ENCODE measurements around the gene IL18RAP.

The IL18RAP gene

DNA sequence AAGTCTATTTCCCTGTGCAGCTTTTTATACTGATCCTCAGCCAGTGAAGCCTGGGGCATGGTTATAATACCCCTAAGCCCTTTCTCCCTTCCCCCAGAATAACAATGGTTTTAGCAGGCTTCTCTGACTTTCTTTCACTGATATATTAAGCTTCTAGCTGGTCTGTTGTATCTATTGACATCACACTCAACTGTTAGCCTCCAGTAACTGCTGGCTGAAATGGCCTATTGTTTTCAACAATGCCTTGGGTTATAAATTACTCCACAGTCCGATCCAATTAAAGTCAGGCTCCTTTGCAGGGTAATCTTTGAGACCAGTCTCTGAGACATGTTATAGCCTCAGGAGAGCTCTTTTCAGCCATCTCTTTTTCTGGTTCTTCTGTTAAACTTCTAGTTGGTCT lies 47.2 kb downstream of the IL18RAP start:
- Histone ChIP-seq H3K4me1 (no peaks in the 10 kb centered on the region), H3K4me3 (ENCODE audit: low read depth, low read length) (no peak overlapping the region), H3K27me3 (no peaks in the 10 kb centered on the region), H3K9me3 (no peaks in the 10 kb centered on the region), H3K36me3 (no peaks in the 10 kb centered on the region)
- TF ChIP-seq, protein P1, sequence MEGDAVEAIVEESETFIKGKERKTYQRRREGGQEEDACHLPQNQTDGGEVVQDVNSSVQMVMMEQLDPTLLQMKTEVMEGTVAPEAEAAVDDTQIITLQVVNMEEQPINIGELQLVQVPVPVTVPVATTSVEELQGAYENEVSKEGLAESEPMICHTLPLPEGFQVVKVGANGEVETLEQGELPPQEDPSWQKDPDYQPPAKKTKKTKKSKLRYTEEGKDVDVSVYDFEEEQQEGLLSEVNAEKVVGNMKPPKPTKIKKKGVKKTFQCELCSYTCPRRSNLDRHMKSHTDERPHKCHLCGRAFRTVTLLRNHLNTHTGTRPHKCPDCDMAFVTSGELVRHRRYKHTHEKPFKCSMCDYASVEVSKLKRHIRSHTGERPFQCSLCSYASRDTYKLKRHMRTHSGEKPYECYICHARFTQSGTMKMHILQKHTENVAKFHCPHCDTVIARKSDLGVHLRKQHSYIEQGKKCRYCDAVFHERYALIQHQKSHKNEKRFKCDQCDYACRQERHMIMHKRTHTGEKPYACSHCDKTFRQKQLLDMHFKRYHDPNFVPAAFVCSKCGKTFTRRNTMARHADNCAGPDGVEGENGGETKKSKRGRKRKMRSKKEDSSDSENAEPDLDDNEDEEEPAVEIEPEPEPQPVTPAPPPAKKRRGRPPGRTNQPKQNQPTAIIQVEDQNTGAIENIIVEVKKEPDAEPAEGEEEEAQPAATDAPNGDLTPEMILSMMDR (IDR thresholded peaks at IDR 0.05; ENCODE audit: low read depth, low read length), result no peak
- DNase-seq, result no peak

DNA sequence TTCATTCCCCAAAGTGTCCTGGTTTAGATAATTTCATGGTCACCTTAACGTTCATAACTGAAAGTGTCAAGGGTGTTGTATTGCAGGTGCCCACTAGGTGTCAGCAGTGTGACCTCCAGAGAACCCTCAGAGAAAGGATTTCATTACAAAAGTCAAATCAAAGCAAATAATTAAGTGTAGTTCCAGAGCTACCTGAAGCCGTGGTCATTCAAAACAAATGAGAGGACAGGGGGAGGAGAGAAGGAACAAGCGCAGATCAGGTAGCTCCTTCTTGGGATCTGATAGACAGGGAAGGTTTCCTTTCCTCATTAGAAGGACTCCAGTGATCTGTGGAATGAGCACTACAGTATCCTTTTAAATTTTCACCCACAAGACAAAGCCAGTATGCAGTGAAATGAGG lies 50.1 kb downstream of the IL18RAP start, which contains the start of gene SLC9A4:
Gene SLC9A4, plus strand, starts transcription at position 207 of the 400 bp plus-strand sequence. CDS start 534 bp downstream, outside the sequence.
- Histone ChIP-seq H3K4me1 (no peaks in the 10 kb centered on the region), H3K9me3 (no peaks in the 10 kb centered on the region), H3K4me3 (ENCODE audit: low read depth, low read length) (no peak within 1 kb of the TSS), H3K36me3 (no peaks in the 10 kb centered on the region), H3K27me3 (no peaks in the 10 kb centered on the region)
- TF ChIP-seq, protein P1 (IDR thresholded peaks at IDR 0.05; ENCODE audit: low read depth, low read length), result peak; percentile 73
- peak; percentile 10 for DNase-seq

DNA sequence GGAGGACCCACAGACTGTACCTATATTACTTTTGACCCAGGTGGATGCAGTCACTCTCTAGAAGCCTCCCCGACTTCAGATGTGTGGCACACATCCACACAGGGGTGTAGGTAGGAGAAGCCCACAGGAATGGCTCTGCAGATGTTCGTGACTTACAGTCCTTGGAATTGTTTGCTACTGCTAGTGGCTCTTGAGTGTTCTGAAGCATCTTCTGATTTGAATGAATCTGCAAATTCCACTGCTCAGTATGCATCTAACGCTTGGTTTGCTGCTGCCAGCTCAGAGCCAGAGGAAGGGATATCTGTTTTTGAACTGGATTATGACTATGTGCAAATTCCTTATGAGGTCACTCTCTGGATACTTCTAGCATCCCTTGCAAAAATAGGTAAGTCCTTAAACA lies 50.7 kb downstream of the IL18RAP start:
- Histone ChIP-seq H3K27me3 (no peaks in the 10 kb centered on the region), H3K4me3 (ENCODE audit: low read depth, low read length) (no peak overlapping the region), H3K36me3 (no peaks in the 10 kb centered on the region), H3K4me1 (no peaks in the 10 kb centered on the region), H3K9me3 (no peaks in the 10 kb centered on the region)
- TF ChIP-seq, protein P1 (IDR thresholded peaks at IDR 0.05; ENCODE audit: low read depth, low read length), result no peak
- no peak for DNase-seq

DNA sequence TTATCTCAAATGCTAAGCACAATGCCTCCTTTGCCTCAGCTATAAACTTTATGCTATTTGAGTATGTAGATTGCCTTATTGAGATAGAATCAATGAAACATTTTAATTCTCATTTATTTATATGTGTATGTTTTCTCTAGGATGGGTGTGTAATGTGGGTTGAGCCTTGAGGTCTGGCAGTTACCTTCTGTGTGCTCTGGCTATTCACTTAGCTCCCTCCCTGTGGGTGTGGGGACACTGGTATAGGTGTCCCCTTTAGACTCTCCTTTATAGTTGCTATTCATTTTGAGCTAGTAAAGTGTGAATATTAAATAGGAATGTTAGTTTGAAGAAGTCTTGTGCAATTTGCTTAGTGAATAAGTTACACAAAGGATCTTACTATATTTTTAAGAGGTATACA lies 51.8 kb downstream of the IL18RAP start:
- TF ChIP-seq, protein P1 (IDR thresholded peaks at IDR 0.05; ENCODE audit: low read depth, low read length), result no peak
- DNase-seq, result no peak
- Histone ChIP-seq H3K36me3 (no peaks in the 10 kb centered on the region), H3K4me1 (no peaks in the 10 kb centered on the region), H3K9me3 (no peaks in the 10 kb centered on the region), H3K27me3 (no peaks in the 10 kb centered on the region), H3K4me3 (ENCODE audit: low read depth, low read length) (no peak overlapping the region)

DNA sequence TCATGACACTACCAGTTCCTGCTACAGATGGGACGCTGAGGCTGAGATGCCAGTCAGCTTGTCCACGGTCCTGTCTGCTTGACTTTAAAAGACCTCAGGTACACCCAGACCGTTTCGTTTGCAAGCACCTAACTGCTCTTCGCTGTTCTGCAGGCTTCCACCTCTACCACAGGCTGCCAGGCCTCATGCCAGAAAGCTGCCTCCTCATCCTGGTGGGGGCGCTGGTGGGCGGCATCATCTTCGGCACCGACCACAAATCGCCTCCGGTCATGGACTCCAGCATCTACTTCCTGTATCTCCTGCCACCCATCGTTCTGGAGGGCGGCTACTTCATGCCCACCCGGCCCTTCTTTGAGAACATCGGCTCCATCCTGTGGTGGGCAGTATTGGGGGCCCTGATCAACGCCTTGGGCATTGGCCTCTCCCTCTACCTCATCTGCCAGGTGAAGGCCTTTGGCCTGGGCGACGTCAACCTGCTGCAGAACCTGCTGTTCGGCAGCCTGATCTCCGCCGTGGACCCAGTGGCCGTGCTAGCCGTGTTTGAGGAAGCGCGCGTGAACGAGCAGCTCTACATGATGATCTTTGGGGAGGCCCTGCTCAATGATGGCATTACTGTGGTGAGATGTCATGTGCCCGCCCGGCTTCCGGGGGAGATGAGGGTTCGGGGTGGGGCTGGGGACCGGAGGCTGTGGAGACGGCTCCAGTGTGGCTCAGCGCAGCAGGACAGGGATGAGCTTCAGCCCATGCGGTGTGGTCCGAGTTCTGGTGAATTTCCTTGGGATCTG lies 55.9 kb downstream of the IL18RAP start:
- TF ChIP-seq, protein P1 (IDR thresholded peaks at IDR 0.05; ENCODE audit: low read depth, low read length), result no peak
- no peak for DNase-seq
- Histone ChIP-seq H3K4me3 (ENCODE audit: low read depth, low read length) (no peak overlapping the region), H3K4me1 (no peaks in the 10 kb centered on the region), H3K9me3 (no peaks in the 10 kb centered on the region), H3K36me3 (no peaks in the 10 kb centered on the region), H3K27me3 (no peaks in the 10 kb centered on the region)

Data from BE2C (cell line).